HG03439 (cell line): Measurements from ENCODE around the gene APOC4.

ENCODE experiments used
- ATAC-seq: cut with Tn5 transposase; IDR thresholded peaks from one replicate; pipeline ENCODE4 v1.9.1; 2021; ENCODE audit warnings: mild to moderate bottlenecking, moderate library complexity; ENCODE audit not compliant: unreplicated experiment

APOC4 gene

DNA sequence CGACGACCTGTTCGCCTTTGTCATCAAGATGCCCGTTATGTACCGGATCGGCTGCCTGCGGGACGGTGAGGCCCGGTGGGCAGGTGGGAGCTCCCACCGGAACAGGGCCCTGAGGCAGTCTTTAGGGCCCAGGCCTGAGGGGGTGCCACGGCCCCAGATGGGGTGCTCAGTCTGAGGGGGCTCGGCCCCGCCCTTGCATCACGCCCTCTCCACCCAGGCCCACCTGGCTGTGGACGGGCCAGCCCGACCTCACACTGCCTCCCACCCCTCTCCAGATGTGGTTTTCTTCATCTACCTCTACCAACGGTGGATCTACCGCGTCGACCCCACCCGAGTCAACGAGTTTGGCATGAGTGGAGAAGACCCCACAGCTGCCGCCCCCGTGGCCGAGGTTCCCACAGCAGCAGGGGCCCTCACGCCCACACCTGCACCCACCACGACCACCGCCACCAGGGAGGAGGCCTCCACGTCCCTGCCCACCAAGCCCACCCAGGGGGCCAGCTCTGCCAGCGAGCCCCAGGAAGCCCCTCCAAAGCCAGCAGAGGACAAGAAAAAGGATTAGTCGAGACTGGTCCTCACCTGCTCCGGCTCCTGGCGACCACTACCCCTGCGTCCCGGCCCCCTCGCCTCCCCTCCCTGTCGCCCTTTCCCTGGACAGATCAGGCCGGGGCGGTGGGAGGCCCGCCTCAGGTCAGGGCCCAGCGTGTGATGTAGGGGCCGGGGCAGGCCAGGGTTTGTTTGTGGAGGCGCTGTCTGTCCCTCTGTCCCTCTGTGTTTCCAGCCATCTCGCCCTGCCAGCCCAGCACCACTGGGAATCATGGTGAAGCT is 50.5 kb downstream of the APOC4 start:
- ATAC-seq = no peak

DNA sequence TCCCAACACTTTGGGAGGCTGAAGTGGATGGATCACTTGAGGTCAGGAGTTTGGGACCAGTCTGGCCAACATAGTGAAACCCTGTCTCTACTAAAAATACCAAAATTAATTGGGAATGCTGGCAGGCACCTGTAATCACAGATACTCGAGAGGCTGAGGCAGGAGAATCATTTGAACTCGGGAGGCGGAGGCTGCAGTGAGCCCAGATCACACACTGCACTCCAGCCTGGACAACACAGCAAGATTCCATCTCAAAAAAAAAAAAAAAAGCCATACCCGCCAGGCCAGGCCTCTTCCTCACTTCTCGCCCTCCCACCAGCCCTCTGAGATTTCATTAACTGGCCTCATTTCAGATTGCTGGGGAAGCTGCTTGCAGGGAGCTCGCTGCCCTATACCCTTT is 51.5 kb downstream of the APOC4 start:
- no peak for ATAC-seq

DNA sequence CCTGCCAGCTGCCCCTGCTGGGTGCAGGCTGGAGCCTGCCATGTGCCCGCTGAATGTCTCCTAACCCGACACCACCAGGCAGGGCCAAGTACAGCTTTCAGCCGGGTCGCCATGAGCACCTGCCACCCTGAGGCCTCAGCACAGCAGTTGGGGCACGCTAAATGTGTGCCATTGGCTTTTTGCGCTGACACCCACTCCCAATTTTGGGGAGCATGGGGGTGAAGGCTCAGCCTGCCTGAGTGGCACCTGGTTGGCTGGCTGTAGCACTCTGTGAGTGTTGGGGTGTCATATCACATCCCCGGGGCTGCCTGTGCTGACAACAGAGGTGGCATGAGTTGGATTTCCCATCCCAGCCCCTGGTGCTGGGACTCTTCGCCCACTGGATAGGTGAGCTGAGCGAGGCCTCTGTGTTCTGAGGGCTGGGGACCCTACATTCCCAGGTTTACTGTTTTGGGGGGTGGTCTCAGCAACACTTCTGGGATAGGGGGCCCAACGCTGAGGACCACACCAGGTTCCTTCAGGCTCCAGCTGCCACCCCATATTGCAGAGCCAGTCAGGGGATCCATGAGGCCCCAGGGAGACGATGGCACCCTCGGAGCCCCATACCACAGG is 52.0 kb downstream of the APOC4 start:
- ATAC-seq = no peak
